ENCODE measurements around the gene CARNS1.

The CARNS1 gene

DNA sequence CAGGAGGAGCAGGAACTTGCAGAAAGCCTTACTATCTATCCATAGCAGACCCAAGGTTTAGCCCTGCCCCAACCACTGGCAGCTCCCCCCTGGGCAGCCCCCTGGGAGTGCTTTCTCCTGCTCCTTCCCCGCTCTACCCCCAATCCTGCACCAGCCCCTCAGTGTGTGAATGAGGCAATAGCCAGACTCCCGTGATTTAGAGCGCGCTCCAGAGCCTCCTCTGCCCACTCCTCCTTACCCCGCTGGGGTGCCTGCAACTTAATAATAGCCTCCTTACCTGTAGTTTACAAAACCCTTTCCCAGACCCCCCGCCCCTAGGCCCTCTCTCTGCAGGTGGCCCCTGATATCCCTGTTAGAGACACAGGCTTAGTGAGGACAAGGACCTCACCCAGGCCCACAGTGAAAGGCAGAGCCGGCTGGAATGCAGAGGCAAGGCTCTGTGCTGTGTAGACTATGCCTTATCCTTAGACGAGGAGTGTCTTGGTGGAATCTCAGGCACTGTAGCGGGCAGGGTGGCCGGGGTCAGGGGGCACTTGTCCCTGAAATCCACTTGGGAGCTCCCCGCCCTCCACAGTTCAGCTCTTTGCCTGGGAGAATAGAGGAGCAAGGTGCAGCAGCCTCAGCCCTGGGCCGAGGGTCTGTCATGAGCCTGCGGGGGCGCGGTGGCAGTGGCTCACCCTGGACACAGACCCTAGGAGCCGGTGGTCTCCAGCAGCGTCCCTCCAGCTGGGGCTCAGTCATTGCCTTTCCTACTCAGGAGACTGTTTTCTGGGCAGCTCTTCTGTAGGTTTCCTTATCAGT, 4.3 kb upstream of the CARNS1 start:
- no peak for DNase-seq

DNA sequence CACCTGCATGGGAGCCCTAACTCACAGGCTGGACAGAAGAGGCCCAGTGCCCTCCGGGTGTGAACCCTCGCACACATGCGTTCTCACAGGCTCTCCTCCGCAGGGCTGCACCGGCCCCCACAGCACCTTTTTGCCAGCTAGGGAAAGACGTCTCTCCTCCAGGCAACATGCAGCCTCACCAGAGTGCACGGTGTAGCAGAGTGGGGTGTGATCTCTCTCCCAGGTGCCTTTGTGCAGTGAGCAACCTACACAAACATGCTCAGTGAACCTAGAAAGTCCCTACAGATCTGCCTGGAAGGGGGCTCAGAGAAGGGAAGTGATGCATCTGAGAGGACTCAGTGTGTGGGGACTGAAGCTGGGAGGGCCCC, 3.7 kb upstream of the CARNS1 start:
- DNase-seq: peak; percentile 30

DNA sequence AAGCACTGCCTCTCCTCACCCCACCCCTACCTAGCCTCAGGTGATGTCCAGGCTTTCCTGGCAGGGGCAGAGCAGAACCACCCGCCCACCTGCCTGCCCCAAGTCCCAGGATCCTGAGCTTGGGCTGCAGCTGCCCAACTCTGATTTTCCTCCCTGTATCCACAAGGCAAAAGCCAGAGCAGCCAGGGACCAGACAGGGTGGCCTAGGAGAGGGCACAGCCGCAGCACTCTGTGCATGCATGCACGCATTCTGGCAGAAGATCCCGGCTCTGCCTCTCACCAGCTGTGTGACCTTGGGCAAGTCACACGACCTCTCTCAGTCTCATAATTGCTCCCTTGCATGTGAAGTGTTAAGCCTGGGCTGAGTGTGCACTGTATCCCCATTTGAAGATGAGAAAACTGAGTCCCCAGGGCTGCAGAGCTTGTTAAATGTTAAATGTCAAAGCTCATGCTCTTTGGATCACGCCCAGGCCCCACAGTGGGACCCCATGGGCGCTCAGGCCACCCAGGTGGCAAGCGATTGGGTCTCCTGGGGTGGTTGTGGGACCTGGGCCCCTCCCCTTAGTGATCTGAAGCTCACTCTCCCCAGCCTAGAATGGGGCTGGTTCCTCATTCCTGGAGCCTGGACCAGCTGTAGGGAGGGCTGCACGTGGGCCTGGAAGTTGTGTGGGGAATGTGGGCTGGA, 2.8 kb upstream of the CARNS1 start:
- DNase-seq: no peak

DNA sequence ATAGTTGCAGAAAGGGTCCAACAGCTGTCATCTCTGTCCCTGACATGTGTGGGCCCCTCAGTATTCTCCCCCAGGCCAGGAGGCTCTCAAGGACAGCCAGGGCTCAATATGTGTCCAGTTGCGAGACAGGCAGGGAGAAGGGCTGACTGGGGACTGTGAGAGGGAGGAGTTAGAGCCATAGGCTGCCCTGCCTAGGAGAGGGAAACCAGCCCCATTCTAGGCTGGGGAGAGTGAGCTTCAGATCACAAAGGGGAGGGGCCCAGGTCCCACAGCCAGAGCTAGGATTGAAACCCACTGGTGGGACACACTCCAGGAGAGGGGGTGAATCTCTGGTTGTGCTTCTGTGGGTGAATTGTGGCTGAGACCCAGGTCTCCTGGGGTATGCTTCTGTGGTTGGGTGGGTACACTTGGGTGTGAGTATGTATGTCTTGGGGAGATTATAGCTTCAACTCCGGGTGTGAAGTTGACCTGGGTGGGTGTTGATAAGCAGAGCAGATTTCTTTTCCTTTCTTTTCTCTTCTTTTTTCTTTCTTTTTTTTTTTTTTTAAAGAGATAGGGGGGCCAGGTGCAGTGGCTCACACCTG, 2.1 kb upstream of the CARNS1 start:
- peak; percentile 22 for DNase-seq

DNA sequence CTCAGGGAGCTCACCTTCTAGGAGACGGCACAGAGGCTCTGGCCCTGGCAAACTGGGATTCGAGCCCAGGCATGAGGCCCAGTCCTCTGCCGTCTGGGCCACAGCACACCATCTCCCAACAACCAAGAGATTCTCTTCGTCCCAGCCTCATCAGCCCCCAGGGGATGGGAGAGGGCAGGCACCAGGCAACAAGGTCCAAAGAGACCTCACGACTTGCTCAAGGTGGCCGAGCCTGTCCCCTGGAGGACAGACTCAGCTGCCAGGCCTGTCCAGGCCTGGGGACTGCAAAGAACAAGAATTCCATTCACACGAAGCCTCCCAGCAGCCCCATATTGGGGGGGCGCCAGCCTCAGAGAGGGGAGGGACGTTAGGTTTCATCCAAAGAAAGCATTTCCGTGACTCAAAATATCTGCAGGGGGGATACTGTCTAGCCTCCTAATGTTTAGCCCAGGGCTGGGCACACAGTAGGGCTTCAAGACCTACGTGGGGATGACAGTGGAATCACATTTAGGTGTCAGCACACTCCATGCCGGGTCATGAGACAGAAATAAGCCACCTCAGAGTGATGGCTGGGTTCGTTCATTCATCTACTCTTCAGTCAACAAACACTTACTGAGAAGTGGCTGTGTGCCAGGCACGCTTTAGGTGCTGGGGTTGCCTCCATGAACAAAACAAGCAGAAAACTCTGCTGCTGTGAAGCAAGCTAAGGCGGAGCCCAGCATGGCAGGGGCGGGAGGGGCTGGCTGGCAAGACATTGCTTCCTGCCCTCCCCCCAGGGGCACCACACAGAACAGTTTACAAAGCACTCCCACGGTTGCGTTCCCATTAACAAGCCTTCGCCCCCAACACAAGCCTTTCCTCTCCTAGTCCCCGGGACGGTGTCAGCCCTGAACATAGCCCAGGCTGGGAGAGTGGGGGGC, 1.2 kb downstream of the CARNS1 start:
- peak; percentile 93 for DNase-seq

DNA sequence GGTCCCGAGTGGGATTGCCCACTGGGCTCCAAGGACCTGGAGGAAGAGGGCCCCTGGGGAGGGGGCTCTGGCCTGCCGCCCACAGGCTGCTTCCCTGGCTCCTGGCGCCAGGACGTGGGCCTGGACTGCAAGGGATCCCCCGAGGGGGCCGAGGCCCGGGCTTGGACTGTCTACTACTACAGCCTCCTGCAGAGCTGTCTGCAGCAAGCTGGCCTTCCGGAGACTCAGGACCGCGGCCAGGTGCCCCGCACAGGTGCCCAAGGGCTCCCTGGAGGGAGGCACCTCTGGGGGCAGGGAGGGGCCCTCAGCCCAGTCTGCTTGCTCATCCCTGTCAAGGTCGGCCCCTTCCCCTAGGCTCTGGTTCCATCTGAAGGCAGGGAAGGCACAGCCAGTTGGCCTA, 1.9 kb downstream of the CARNS1 start:
- DNase-seq: no peak

DNA sequence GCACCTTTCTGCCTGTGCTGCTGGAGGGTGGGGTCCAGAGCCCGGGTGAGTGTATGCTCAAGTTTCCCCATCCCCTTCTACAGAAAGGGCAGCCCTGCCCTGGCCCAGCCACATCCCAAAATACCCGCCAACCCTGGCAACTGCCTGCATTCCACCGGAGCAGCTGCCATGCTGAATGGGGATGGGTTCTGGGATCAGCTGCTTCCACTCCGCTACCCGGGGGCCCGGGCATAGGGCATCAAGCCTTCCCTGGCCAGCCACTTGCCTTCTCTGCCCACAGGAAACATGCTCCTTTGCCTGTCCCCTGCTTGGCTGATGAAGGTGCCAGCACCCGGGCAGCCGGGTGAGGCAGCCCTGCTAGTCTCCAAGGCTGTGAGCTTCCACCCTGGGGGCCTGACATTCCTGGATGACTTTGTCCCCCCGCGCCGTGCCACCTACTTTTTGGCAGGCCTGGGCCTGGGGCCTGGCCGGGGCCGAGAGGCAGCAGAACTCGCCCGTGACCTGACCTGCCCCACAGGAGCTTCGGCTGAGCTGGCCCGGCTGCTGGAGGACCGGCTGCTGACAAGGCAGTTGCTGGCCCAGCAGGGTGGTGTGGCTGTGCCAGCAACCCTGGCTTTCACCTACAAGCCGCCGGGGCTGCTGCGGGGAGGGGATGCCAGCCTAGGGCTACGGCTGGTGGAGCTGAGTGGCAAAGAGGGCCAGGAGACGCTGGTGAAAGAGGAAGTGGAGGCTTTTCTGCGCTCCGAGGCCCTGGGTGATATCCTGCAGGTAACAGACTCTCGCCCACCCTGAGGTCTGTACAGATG, 3.2 kb downstream of the CARNS1 start:
- peak; percentile 68 for DNase-seq

DNA sequence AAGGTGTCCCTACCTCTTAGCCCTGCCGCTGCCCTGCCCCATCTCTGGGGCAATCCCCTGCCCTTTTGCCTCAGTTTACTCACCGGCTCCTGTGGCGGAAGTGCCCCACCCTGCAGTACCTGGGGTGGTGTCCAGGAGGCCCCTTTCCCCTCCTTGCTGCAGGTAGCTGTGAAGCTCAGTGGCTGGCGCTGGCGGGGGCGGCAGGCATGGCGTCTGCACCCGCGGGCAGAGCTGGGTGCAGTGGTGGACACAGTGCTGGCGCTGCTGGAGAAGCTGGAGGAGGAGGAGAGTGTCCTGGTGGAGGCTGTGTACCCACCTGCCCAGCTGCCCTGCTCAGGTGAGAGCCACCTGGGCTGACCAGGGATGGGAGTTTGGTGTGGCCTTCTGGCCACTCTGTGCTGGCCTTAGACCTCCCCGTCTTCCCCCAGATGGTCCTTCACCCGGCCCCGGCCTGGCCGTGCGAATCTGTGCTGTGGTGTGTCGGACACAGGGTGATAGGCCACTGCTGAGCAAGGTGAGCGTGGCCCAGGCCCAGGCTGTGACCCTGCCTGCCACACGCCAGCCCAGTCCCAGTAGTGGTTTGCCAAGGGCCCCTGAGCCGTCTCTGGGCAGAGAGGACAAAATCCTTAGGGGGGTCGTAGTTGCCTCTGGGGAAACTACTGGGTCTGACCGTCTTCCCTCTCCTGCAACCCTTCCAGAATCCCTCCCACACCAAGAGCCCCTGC, 4.0 kb downstream of the CARNS1 start:
- DNase-seq: peak; percentile 17

DNA sequence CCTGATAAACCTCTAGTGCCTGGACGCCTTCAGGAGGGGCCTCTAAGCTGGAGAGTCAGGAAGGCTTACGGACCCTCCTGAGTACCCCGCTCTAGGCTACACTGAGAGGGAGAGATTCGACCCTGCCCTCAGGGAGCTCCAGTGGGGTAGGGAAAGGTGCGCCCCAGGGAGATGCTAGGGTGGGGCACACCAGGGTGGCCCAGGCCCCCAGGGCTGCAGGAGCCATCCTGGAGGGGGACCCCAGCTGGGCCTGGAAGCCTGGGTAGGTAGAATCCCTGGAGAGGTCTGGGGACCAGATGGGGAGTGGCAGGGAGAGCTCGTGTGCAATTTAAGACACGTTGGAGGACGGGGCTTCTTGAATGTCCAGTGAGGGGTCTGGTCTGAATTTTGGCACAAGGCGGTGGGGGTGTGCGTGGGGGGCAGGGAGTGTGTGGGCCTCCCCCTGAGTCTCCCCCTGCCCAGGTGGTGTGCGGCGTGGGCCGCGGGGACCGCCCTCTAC, 4.7 kb downstream of the CARNS1 start:
- no peak for DNase-seq

DNA sequence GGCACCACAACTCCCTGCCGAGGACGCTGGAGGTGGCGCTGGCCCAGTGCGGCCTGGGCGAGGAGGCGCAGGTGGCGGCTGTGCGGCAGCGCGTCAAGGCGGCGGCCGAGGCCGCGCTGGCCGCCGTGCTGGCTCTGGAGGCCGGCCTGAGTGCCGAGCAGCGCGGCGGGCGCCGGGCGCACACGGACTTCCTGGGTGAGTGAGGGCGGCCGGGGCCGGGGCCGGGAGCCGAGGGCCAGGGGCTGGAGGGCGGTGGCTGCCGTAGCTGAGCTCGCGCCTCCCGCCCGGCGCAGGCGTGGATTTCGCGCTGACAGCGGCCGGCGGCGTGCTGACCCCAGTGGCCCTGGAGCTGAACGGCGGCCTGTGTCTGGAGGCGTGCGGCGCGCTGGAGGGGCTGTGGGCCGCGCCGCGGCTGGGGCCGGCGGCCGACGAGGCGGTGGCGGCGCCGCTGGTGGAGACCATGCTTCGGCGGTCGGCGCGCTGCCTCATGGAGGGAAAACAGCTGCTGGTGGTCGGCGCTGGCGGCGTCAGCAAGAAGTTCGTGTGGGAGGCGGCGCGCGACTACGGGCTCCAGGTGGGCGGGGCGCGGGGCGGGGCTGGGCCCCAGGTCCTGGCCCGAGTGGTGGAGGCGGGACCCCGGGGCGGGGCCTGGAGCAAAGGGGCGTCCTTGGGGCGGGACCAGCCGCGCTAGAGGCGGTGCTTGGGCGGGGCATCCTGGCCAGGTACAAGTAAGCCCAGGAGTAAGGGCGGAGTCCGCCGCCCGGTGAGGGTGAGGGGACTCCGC, 5.4 kb downstream of the CARNS1 start:
- peak; percentile 99 for DNase-seq

DNA sequence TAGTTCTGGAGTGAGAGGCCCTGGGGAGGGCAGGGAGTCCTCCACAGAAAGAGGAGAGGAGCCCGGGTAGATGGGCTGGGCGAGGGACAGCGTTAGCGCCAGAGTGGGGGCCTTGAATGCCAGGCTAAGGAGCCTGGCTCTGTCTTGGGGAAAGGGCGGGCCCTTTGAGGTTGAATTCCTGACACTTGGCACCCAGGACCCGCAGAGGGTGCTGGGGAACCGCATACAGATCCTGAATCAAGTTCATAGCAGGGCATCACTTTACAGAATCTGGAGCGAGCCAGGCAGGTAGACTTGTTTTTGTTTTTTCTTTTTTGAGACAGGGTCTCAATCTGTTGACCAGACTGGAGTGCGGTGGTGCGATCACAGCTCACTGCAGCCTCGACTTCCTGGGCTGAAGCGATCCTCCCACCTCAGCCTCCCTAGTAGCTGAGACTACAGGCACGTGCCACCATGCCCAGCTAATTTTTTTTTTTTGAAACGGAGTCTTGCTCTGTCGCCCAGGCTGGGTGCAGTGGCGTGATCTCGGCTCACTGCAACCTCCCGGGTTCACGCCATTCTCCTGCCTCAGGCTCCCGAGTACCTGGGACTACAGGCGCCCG, 6.1 kb downstream of the CARNS1 start:
- no peak for DNase-seq

DNA sequence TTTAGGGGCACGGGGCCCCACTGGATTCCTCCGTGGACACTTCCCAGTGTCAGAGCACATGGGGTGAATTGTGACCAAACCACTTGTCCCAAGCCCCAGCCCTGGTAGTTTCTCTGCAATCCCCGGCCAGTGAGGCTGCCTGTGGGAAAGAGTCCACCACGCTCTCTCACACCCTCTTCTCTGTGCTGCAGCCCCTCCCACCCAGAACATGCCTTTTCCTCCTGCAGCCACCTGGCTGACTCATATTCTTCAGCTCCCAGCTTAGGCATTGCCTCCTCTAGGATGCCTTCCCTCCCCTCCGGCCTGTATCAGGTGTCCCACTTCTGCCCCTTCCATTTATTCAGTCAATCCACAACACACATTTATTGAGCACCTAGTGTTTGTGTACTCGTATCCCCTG, 7.4 kb downstream of the CARNS1 start:
- no peak for DNase-seq

DNA sequence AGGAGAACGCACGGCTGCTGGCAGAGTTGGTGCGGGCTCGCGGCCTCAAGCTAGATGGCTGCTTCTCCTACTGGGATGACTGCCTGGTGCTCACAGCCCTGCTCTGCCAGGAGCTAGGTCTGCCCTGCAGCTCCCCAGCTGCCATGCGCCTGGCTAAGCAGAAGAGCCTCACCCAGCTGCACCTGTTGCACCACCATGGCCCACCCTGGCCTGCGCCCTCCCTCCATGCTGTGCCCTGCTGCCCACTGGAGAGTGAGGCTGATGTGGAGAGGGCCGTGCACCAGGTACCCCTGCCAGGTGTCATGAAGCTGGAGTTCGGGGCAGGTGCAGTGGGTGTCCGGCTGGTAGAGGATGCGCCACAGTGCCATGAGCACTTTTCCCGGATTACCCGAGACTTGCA, 8.0 kb downstream of the CARNS1 start:
- DNase-seq: no peak

DNA sequence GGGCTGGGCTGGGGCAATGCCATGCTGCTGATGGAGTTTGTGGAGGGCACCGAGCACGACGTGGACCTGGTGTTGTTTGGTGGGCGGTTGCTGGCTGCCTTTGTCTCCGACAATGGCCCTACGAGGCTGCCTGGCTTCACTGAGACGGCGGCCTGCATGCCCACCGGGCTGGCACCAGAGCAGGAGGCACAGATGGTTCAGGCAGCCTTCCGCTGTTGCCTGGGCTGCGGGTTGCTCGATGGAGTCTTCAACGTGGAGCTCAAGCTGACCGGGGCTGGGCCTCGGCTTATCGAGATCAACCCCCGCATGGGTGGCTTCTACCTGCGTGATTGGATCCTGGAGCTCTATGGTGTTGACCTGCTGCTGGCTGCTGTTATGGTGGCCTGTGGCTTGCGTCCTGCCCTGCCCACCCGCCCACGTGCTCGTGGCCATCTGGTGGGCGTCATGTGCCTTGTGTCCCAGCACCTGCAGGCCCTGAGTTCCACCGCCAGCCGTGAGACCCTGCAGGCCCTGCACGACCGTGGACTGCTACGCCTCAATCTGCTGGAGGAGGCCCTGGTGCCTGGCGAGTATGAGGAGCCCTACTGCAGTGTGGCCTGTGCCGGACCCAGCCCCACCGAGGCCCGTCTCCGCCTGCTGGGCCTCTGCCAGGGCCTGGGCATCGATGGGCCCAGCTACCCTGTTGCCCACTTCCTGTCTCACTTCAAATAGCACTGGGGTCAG, 8.6 kb downstream of the CARNS1 start:
- DNase-seq: no peak

DNA sequence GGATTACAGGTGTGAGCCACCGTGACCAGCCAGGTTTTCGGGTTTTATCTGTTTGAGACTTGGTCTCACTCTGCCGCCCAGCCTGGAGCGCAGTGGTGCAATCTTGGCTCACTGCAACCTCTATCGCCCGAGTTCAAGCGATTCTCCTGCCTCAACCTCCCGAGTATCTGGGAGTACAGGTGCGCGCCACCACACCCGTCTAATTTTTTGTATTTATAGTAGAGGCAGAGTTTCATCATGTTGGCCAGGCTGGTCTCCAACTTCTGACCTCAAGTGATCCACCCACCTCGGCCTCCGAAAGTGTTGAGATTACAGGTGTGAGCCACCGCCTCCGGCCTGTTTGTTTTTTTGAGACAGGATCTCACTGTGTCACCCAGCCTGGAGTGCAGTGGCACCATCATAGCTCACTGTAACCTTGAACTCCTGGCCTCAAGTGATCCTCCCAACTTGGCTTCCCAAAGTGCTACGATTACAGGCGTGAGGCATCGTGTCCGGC, 11.9 kb downstream of the CARNS1 start:
- peak; percentile 13 for DNase-seq

DNA sequence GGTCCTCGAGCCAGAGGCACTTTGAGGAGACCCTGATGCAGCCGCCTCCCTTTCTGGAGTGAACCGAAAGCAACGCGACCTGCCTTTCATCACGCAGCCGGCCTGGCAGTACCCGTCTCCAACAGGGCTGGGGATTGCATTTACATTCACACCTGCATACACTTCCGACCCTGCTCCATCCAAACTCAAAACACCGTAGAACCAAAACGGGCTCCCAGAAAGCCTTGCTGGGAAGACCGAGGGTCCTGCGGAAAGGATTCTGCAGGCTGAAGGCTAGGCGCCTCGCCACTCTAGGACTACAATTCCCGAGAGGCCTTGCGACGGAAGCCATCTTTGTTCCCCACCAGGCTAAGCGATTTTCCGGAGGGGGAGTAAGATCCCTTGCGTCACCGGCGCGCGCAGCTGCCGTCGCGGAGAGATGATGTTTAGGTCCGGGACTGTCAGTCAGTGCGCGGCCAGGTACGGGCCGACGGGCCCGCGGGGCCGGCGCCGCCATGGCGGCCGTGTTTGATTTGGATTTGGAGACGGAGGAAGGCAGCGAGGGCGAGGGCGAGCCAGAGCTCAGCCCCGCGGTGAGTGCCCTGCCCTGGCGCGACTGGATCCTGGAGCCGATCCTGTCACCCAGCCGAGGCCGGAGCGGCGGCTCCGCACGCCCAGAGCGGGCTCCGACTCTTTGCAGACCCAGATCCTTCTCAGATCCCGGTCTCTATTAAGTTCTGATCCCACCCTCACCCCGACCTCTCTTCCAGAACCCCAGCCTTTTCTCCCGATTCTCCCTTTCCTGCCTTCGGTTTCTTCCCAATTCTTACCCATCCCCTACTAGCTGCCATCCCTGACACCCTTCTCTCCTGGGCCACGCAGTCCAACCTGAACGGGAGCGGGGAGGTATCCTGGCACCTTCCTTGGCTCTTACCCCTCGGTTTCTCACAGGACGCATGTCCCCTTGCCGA, 12.8 kb downstream of the CARNS1 start, which contains the start of gene RPS6KB2:
Gene RPS6KB2 (plus strand): TSS at position 443 of the 950 bp plus-strand sequence. CDS start 52 bp downstream, at position 495.
- DNase-seq: peak; percentile 99

DNA sequence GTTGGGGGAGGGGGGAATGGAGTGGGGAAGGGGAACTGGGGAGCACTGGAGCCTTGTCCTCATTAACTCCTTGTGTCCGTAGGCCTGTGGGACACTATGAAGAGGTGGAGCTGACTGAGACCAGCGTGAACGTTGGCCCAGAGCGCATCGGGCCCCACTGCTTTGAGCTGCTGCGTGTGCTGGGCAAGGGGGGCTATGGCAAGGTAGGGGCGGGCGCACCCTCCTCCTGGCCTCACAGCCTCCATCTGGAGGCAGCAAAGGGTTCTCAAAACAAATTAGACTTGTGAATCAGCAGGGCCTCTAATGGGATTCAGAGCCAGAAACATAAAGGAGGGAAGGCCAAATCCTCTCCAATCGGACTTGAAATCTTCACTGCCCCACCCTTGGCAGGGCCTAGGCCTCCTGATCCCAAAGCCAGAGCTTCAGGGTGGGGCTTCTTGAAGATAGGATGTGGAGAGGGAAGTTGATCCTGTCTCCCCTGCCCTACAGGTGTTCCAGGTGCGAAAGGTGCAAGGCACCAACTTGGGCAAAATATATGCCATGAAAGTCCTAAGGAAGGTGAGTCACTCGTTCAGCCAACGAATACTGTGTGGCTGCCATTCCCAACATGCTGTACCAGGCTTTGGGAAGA, 13.7 kb downstream of the CARNS1 start:
- no peak for DNase-seq

Data from CD4-positive, alpha-beta T cell treated with Interleukin-17A for 4 hours (primary cell).